ENCODE measurements around the gene HMGN2.
A peak's percentile ranks its signal among the peaks of the same experiment; 100 is the strongest.

DNA sequence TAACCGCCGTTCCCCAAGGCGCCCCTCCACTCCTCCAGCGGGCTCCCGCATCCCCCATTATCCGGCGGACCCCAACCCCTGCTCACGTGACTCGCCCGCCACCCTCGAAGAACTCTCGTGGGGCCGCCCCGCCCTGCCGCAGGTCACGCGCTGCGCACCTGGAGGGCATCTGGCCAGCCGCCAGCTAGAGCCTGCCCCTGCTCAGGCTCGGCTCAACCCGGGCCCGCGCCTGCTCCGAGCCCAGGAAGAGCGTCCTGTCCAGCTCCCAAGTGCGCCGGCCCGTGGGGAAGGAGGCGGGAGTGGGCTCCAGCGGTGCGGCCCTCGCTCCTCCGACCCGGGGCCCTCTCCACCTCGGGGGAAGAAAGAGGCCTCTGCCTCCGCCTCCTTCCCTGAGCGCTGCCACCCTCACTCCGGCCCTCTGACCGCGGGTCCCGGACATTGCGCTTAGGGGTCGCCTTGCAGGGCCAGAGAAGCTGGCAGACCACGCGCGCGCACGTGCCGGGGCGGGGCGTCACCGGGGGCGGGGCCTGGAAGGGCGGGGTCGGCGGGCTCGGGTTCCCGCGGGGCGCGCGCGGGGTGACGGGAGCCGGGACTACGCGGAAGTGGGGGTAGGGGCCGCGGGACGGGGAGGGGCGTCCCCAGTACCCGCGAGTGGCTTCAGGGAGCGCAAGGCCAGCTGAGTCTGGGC lies 28.4 kb downstream of the HMGN2 start:
- TF ChIP-seq, protein P1, sequence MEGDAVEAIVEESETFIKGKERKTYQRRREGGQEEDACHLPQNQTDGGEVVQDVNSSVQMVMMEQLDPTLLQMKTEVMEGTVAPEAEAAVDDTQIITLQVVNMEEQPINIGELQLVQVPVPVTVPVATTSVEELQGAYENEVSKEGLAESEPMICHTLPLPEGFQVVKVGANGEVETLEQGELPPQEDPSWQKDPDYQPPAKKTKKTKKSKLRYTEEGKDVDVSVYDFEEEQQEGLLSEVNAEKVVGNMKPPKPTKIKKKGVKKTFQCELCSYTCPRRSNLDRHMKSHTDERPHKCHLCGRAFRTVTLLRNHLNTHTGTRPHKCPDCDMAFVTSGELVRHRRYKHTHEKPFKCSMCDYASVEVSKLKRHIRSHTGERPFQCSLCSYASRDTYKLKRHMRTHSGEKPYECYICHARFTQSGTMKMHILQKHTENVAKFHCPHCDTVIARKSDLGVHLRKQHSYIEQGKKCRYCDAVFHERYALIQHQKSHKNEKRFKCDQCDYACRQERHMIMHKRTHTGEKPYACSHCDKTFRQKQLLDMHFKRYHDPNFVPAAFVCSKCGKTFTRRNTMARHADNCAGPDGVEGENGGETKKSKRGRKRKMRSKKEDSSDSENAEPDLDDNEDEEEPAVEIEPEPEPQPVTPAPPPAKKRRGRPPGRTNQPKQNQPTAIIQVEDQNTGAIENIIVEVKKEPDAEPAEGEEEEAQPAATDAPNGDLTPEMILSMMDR (conservative IDR thresholded peaks at IDR 0.05; ENCODE audit: low read depth, low read length) = peak; percentile 12; the same call in 1 of the 2 replicates
- TF ChIP-seq EZH2 (IDR thresholded peaks at IDR 0.05; ENCODE audit: low read length, unreplicated experiment) = no peak

Measured in PC-3 (cell line).